Amniotic stem cell (primary cell): ENCODE data around the gene GCC1.
"Not testable (repeated sequence)": the region's sequence is repeated elsewhere in the genome, so short reads cannot be mapped to it uniquely, and the experiment has no call there.

Experiments
- DNase-seq: peaks from one replicate; lab custom pipeline; 2025; lab: John Stamatoyannopoulos, UW

The GCC1 gene

GRCh38 chr7:127588697-127589482 is 3.5 kb upstream of the GCC1 start:
- DNase-seq: peak; percentile 15

GRCh38 chr7:127588019-127588696 is 2.8 kb upstream of the GCC1 start, which contains the start of gene ARF5:
Gene ARF5 (plus strand): TSS chr7:127588411. CDS start chr7:127588499, 88 bp downstream.
- peak; percentile 56 for DNase-seq

GRCh38 chr7:127587663-127588018 is 2.2 kb upstream of the GCC1 start:
- DNase-seq: no peak

- DNase-seq: no peak
These were observed 950 bp upstream of the GCC1 start for GRCh38 chr7:127586346-127586745.

DNA sequence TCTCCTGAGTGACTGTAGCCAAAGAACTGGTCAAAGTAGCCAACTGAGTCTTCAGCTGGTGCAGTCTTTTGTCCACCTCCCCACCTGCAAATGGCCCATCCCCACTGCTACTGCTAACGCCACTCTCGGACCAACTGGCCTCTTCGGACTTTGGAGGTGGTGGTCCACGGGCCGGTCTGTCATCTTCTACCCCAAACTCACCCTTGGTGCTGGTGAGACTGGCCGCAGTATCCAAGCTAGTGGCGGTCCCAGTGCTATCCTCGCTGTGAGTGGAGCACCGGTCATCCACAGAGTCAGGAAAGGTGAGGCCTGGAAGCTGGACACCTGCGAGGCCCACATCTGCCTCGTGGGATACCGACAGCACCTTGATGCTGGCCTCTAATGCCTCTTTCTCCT is 750 bp downstream of the GCC1 start:
- DNase-seq: no peak

DNA sequence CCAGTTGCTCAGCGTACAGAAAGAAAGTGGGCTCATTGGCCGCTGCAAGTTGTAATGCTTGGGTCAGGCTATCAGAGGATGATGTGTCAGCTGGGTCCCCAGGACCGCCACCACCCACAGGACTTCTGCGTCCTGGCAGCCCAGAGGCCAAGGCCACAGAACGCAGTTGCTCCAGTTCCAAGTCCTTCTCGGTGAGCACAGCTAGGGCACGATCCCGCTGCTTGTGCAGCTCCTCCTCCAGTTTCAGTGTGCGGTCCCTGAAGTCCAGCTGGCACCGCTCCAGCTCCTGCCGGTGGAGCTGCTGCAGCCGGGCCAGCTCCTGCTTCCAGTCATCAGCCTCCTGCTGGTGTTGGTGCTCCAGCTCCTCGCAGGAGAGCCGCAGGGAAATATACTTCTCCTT is 3.0 kb downstream of the GCC1 start:
- no peak for DNase-seq

DNA sequence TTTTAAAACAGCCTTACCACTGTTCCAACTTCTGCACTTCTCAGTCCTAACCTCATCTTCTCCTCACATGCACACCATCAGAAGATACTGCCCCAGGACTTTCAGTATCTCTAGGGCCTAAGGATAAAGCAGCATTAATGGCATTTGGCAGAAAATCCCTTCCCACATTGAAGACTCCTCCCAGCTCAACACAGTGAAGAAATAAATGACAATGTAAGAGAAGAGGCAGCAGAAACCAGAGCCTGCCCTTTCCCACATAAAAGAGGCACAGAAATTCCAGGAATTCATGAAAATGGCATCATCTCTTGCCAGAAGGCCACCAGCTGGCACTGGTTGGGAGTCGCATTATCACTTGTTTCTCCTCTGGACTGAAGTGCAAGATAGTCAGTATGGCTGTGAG is 3.7 kb downstream of the GCC1 start:
- no peak for DNase-seq

DNA sequence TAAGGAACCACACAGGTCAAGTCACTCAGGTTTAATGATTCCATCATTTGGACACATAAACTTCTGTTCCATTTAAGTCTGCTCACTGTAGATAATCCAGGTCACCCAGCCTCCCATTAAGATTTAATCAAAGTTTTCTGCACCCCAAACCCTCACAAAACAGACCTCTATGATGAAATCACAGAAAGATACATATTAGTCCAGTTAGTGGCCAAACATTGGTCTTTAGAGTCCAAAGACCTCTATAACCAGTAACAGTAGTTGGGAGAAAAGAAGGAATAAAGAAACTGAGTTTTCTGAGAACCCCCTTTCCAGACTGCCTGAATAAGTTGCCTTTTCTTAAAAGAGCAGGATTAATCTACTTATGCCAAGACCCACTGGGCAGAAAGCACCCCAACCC is 4.8 kb downstream of the GCC1 start:
- no peak for DNase-seq

GRCh38 chr7:127578711-127579275 is 6.6 kb downstream of the GCC1 start:
- DNase-seq: no peak

DNA sequence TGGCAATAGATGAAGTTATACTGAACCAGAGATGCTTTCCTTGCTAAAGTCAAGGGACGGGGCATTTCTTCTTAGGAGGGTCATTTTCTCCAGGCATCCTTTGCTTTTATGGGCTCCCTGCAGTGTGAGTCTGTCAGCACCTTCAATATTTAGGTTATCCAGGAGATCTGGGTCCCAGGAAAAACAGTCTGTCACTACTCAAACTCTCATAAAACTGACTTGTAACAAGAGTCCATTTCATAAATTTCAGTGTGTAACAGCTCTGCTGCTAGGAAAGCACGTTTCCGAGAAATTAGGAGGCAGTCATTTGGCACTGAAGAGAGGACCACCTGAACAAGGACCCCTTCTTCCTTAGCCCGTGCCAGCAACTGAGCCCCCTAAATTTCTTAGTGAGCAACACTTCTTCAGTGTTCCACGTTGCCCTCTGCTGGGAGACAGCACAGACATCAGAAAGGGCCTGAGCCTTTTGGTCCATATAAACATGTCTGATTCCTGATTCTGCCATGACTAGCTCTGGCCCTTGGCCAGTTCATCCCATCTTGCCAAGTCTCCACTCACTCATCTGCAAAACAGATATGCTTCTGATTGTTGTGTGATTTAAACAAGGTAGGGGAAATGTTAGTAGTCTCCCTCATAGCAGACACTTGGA is 7.2 kb downstream of the GCC1 start:
- no peak for DNase-seq

- no peak for DNase-seq
These were observed 13.5 kb downstream of the GCC1 start for GRCh38 chr7:127571741-127572505.

- not testable (repeated sequence) for DNase-seq
These were observed 17.4 kb downstream of the GCC1 start for GRCh38 chr7:127568034-127568433.

DNA sequence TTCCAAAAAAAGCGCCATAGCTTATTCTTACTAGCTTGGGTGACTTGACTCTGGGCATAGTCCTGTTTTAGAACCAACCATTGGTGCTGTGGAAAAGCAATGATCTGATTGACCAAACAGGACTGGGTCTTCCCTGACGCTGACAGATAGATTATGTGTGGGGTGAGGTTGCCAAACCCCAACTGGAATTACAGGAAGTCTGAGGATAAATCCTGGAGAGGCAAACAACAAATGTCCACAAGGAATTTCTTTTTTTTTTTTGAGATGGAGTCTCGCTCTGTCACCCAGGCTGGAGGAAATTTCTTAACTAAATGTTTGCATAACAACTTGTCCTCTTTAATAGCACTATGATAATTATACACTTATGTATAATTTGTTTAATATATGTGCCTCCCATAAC is 19.2 kb downstream of the GCC1 start:
- DNase-seq: no peak

DNA sequence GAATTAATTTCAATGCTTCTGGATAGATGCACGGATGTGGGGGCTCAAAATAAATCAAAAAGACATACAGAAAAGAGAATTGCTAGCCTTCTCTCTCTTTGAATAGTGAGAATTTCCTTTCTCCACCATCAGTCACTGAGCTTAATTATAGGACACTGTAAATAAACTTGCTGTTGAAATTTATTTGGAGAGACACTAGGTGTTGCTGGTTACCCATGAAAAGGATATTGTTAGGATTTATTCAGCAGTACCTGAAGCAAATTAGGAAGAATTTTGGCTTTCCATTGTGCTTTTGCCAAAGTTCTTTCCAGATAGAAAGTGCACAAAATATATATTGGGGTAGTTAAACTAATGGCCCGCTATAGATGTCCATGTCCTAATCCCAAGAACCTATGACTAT is 27.6 kb downstream of the GCC1 start:
- DNase-seq: no peak

DNA sequence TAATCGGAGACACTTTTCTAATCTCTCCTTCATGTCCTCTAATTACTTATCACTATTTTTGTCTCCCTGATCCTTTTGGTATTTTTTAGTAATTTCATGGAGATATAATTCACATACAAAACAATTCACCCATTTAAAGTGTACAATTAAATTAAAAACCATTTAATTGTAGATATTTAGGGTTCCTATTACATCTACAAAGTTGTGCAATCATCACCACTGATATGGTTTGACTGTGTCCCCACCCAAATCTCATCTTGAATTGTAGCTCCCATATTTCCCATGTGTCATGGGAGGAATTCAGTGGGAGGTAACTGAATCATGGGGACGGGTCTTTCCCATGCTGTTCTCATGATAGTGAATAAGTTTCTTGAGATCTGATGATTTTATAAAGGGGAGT is 29.0 kb downstream of the GCC1 start:
- no peak for DNase-seq

GRCh38 chr7:127551941-127552340 is 33.5 kb downstream of the GCC1 start:
- DNase-seq: no peak

DNA sequence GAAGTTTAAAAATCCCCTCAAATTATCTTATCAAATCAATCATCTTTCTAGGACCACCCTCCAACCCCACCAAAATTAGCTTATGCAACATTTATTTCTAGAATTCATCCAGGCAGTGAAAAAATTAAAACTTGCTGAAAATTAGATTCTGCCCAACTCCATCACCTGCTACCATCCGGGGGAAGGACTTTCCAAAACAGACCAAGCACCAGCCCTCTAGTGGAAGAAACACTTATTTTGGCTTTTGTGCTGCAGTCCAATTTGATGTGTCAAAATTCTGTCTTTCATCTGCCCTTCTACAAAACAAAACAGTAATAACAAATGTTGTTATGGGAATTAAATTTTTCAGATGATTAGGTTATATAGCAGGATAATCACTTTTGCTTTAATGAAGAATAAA is 35.1 kb downstream of the GCC1 start:
- no peak for DNase-seq

DNA sequence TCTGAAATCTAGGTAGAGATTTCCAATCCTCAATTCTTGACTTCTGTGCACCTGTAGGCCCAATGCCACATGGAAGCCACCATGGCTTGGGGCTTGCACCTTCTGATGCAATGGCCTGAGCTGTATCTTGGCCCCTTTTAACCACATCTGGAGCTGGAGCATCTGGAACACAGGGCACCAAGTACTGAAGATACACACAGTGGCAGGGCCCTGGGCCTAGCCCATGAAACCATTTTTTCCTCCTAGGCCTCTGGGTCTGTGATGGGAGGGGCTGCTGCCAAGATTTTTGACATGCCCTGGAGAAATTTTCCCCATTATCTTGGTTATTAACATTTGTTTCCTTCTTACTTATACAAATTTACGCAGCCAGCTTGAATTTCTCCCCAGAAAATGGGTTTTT is 39.1 kb downstream of the GCC1 start:
- no peak for DNase-seq

GRCh38 chr7:127541548-127541947 is 43.8 kb downstream of the GCC1 start:
- DNase-seq: no peak

GRCh38 chr7:127540461-127540860 is 44.9 kb downstream of the GCC1 start:
- not testable (repeated sequence) for DNase-seq

DNA sequence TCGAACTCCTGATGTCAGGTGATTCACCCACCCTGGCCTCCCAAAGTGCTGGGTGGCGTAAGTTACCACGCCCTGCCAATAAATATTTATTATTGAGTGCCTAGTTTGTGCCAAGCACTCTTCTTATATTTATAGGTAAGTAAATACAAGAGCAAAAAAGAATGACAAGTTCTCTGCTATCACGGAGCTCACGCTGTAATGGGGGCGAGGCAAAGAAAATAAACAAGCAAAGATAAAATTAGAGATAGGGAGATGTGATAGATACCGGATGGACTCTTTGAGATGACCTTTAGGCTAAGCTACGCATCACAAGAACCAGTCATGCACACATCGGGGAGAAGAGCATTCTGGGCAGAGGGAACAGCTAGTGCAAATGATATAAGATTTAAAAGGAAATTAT is 46.3 kb downstream of the GCC1 start:
- no peak for DNase-seq

DNA sequence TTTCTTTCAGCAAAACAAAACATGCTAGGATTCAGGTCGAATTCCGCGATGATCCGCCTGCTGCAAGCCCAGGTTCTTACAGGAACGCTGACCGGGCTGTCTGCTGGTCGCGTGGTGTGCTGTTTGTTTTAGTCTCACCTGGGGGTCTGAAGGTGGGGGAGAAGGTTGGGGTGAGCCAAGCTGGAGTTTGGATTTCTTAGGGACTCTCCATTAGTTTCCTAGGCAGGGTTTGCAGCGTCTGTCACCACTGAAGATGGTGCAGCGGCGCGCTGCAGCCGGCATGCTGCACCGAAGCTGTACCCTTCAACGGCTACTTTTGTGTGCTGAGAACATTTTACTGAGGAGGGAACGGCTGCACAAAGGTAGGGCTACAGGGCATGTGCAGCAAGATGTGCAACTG is 48.7 kb downstream of the GCC1 start:
- DNase-seq: no peak
